CD4-positive, alpha-beta T cell treated with Interleukin-6 at 100 ng/mL for 8 hours (primary cell): ENCODE measurements around the gene OAF.
"Not testable (repeated sequence)": the region's sequence is repeated elsewhere in the genome, so short reads cannot be mapped to it uniquely, and the experiment has no call there.

Experiments used
- DNase-seq: peaks from one replicate; pipeline ENCODE4 v3.0.0-alpha.2; 2020; ENCODE audit warnings: mixed read lengths, low spot score

Gene OAF

GRCh38 chr11:120210626-120211521 is at the start of gene OAF:
TSS of gene OAF (plus strand) at chr11:120211032. CDS start at chr11:120211280, 248 bp downstream.
- peak; percentile 60 for DNase-seq

DNA sequence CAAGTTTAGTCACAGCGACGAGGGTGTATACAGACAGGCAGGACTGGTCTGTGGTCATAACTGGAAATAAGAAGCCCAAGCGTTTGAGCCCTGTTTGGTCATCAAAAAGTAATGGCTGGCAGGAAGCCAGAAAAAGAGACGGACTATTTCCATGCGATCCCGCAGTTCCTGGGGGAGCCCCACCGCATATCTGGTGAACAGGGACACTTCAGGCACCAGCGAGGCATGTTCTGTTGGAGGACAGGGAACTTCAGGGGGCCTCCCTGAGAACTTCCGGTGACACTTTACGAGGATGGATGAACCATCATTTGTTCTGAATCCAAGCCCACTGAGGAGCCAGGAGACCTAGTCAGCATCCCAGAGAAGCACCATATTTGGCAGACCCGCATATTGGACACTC is 43.2 kb upstream of the OAF start:
- no peak for DNase-seq

DNA sequence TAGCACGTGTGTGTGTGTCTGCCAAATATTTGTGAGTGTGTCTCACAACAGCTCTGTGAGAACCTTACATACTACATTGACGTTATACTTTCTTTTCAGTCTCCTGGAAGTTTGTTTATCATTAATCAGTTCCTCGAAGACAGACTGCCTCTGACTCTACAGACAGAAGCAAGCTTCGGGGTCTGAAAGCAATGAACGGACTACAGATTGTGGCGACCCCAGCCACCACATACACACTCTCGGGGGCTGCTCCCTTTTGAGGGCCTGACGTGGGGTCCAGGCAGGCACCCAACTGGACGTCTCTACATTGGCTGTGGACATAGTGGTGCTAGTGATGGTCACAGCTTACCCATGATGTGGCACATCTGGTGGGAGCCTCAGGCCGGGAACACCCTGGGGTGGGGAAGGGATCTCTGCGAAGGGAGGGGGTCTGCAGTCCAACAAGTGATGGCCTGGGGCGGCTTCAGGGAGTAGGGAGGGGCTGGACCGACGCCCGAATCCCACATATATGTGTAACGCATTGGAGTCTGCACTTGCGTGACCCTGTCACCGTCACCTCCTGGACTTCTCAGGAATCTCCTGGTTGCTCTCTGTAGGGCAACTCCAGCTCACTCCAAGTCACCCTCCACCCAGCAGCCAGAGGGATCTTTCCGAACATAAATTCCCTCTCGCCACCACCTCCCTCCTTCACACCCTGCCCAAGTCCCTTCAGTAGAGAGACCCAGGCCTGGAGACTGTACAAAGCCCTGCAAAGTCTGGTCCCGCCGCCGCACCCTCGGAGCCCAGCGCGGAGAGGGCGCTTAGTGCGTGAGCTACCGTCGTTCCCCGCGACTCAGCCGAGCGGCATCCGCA is 42.5 kb upstream of the OAF start:
- DNase-seq: no peak

DNA sequence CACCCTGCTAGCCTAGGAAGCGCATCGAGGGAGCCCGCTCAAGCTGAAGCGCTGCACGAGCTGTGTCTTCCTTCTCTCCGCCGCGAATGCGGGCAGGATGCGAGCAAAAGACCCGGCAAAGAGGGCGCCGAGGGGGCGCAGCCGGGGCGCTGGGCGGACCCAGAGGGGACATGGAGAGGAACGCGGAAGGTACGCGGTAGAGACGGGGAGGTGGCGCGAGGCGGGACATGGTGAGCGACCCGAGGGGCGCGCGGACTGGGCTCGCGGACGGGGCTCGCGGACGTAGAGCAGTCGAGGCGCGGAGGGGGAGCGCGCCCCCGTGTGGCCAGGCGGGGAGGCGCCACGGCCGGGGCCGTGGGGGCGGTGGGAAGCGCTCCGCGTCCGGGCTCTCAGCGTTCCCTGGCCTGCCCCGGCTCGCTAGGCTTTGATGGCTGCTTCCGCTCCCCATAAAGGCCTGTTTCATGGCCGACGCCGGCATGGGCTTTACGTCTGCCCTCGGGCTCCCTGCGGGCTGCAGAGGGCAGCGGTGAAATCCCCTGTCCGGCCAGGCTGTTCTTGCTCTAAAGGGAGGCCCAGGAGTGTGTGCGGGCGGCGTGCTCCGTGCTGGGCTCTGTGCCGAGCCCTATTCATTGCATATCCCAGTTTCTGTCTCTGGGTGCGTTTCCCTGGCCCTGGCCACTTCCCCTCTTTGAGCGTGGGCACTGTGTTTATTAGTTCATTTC is 41.7 kb upstream of the OAF start:
- DNase-seq: no peak

- DNase-seq: no peak
Observed at GRCh38 chr11:120169981-120170698, 40.7 kb upstream of the OAF start.

DNA sequence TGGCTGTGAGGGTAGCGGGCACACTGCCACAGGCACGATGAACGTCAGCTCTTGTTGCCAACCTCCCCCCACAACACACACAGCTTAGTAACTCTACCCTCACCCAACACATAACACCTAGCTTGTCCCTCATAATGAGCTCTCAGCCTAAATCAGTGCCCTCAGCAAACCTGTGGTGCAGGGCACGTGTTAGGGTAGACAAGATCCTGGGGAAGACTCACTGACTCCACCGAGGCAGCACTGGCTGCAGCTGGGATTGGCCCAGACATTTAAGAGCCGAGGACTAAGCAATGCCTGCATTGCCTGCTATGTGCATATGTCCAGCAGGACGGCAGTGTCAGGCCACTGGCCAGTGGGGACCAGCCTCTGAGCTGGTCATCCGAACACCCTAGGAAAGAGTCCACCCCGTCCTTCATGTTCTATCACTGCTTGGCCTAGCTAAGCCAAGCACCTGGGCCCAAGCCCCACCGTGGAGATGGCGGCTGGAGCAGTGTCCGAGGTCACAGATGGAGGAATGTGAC is 40.0 kb upstream of the OAF start:
- DNase-seq: no peak

- peak; percentile 22 for DNase-seq
Observed at GRCh38 chr11:120172054-120172911, 38.5 kb upstream of the OAF start.

- no peak for DNase-seq
Observed at GRCh38 chr11:120173019-120173705, 37.7 kb upstream of the OAF start.

- no peak for DNase-seq
Observed at GRCh38 chr11:120173807-120174206, 37.0 kb upstream of the OAF start.

DNA sequence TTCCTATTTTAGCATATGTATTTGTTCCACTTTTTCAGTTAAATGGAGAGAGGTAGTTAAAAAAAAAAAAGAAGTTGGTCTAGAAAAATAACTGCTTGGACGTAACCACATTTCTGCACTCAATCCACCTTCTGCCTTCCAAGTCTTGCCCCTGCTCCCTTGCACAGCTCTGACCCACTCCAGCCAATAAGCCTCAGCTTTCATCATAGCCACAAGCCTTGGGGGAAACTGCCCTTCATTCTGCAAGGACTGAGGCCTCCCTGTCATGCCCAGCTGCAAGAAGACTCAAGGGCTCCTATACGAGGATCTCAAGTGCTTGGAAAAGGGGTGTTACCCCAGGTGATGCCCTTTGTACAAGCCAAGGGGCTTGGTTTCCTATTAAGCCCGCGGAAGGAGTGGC is 36.0 kb upstream of the OAF start:
- no peak for DNase-seq

DNA sequence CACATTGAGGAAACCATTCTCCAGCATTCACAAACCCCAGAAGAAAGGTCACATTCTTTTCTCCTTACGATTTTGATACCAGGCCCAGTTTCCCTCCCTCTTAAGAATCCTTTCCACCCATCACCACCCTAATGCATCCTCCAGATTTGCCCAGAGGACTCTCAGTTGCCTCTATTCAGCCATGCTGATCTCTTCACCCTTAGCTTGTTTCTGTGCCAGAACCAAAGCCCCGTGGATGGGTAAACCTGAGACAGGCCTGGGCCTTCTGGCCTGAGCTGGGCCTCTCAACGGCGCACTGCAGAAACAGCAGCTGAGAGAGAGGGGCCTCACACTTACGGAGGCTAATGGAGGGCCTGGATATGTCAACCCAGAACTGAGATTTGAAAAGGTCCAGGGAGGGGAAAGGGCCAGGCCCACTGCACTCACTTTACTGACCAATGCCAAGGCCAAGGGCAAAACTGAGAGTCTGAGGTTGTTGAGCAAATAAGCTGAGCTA is 32.2 kb upstream of the OAF start:
- no peak for DNase-seq

GRCh38 chr11:120179057-120179672 is 31.7 kb upstream of the OAF start:
- DNase-seq: no peak

GRCh38 chr11:120180063-120180462 is 30.8 kb upstream of the OAF start:
- DNase-seq: not testable (repeated sequence)

GRCh38 chr11:120180551-120181232 is 30.1 kb upstream of the OAF start:
- DNase-seq: no peak

DNA sequence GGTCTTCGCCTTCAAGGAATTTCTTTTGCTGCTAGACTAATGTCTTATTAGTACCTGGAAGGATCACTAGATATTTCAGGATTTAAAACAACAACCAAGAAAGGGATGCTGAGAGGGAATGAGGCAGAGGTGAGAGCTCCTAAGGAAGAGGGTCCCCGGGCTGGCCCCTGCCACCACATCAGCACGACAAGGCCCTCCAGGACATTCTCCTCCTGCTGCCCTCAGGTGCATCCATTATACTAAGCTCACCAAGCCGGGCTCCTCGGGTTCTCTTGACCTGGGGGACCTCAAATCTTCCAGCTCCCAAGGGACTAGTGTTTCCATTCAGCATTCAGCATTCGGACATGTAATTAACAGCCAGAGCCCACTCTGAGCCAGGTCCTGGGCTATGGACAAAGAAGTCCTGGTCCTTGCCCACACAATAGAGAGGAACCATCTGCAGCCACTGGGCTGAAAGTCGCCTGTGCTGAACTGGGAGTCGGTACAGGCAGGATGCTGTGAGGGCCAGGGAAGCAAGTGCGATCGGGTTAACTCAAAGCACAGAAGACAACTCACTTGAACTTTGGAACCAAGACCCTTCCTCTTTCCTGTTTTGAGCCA is 29.4 kb upstream of the OAF start:
- DNase-seq: no peak

DNA sequence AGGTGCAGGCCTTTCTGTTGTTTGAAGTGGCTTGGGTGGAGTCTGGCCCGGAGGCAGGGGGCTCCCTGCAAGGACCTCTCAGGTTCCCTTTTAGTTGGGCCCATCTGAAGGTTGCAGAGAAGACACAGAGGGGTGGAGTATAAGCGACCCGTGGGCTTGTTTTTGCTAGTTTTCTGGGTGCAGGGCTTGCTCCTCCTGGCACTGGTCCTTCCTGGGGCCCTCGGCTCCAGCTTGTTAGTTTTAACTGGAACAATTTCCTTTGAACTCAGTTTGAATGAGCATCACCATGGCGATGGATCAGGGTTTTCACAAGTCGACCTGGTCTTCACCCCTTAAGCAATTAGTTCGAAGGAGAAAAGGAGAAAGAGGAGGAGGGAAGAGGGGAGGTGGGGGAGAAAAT is 28.5 kb upstream of the OAF start:
- DNase-seq: no peak

GRCh38 chr11:120182790-120183491 is 27.9 kb upstream of the OAF start:
- DNase-seq: no peak
